Tibial nerve (tissue), 4 donors: ENCODE measurements around the gene SMCO2. TPM values are rescaled to one million over a fixed set of nuclear protein-coding genes. Genes with fewer than 3 reads are reported as not detected.

Source experiments
- DNase-seq, 2 donors: peaks; one replicate each; pipeline ENCODE4 v3.0.0-alpha.2; 2019; ENCODE audit warnings: low spot score in 2 of 2
- H3K27ac ChIP-seq, 4 donors: fragments of 200-600 bp; sonication (generic) in 3 of 4; one replicate each; pipeline ENCODE4 v1.5.1; 2017 to 2019; ENCODE audit warnings: mild to moderate bottlenecking in 1 of 4
- H3K27me3 ChIP-seq, 2 donors: fragments of 200-600 bp; sonication (generic) in 1 of 2; one replicate each; pipeline versions ENCODE4 v1.5.1 to v1.6.0; 2017 to 2019
- H3K36me3 ChIP-seq, 3 donors: fragments of 200-600 bp; sonication (generic); one replicate each; pipeline ENCODE4 v1.5.1; 2018 to 2019
- H3K4me1 ChIP-seq, 4 donors: fragments of 200-600 bp; sonication (generic) in 3 of 4; one replicate each; pipeline ENCODE4 v1.5.1; 2017 to 2019
- H3K4me3 ChIP-seq, 4 donors: fragments of 200-600 bp; sonication (generic) in 3 of 4; one replicate each; pipeline ENCODE4 v1.5.1; 2017 to 2019; ENCODE audit warnings: mild to moderate bottlenecking in 1 of 4, moderate library complexity in 1 of 4
- H3K9me3 ChIP-seq, 4 donors: fragments of 200-600 bp; sonication (generic) in 3 of 4; one replicate each; pipeline ENCODE4 v1.5.1; 2017 to 2019
- CTCF ChIP-seq, 5 experiments: fragments of 200-600 bp in 3 of 5; fragments of 450-650 bp in 2 of 5; sonication (generic) in 3 of 5; IDR thresholded peaks; one replicate each; pipeline ENCODE4 v1.5.1; 2016 to 2019; ENCODE audit warnings: antibody characterized with exemption in 5 of 5, mild to moderate bottlenecking in 3 of 5, moderate library complexity in 2 of 5
- EP300 ChIP-seq, 2 donors: sonication (generic); formaldehyde crosslinking; IDR thresholded peaks; one replicate each; pipeline ENCODE4 v1.6.1; 2017; ENCODE audit warnings: antibody characterized with exemption in 2 of 2, mild to moderate bottlenecking in 1 of 2
- POLR2A ChIP-seq, 2 donors: fragments of 450-650 bp; IDR thresholded peaks; one replicate each; pipeline ENCODE4 v1.6.1; 2017; ENCODE audit warnings: antibody characterized with exemption in 2 of 2, mild to moderate bottlenecking in 2 of 2, moderate library complexity in 2 of 2
- WGBS, 2 donors: methylation state at CpG; one replicate each; pipeline ENCODE4 v1.1.5; 2018; 5-methylcytosine and 5-hydroxymethylcytosine counted together
- total RNA-seq, 4 donors: library from RNA; depleted of rRNA; stranded (reverse); fragments of >200 nt; gene quantifications; one replicate each; pipeline ENCODE4 v1.1.0, GENCODE V29; 2016

SMCO2 gene
- not detected for total RNA-seq

- WGBS, 2 donors = 91 to 98% methylated on average over 3 of the region's 3 CpGs
- Histone ChIP-seq H3K27ac (no peak within 1 kb of the TSS), H3K4me1 (no peaks in the 10 kb centered on the region), H3K4me3 (no peak within 1 kb of the TSS), H3K36me3 (no peaks in the 10 kb centered on the region), H3K27me3 (no peaks in the 10 kb centered on the region), H3K9me3 (peaks cover 0 to 7% (median 0%) of the 10 kb centered on the region in 4 donors)
- DNase-seq = no peak
- TF ChIP-seq POLR2A (IDR thresholded peaks at IDR 0.05) (no peak), EP300 (IDR thresholded peaks at IDR 0.05) (no peak), CTCF (IDR thresholded peaks at IDR 0.05) (no peak)
These were observed at the start of gene SMCO2 for GRCh38 chr12:27446436-27446835. TSS of gene SMCO2 (plus strand) at chr12:27446736. CDS start at chr12:27470632, 23,896 bp downstream.

GRCh38 chr12:27398466-27398865, 48.1 kb upstream of the SMCO2 start:
- DNase-seq = no peak
- WGBS, 2 donors = 92 to 97% methylated on average over 2 of the region's 2 CpGs
- TF ChIP-seq EP300 (IDR thresholded peaks at IDR 0.05) (no peak), POLR2A (IDR thresholded peaks at IDR 0.05) (no peak), CTCF (IDR thresholded peaks at IDR 0.05) (no peak)

GRCh38 chr12:27399074-27399473, 47.5 kb upstream of the SMCO2 start:
- no peaks in the 10 kb centered on the region for H3K27me3 ChIP-seq
- H3K36me3 ChIP-seq = no peaks in the 10 kb centered on the region
- 86 to 93% methylated on average over 2 of the region's 2 CpGs for WGBS, 2 donors
- peaks cover 0 to 3% (median 0%) of the 10 kb centered on the region in 4 donors for H3K9me3 ChIP-seq
- no peak overlapping the region for H3K27ac ChIP-seq
- no peak for DNase-seq
- TF ChIP-seq CTCF (IDR thresholded peaks at IDR 0.05) (no peak), EP300 (IDR thresholded peaks at IDR 0.05) (no peak), POLR2A (IDR thresholded peaks at IDR 0.05) (no peak)
- H3K4me3 ChIP-seq = no peak overlapping the region
- no peaks in the 10 kb centered on the region for H3K4me1 ChIP-seq

More at GRCh38 chr12:27398466-27398865, 48.1 kb upstream of the SMCO2 start:
- no peaks in the 10 kb centered on the region for H3K4me1 ChIP-seq
- no peak overlapping the region for H3K27ac ChIP-seq
- H3K9me3 ChIP-seq = peaks cover 0 to 3% (median 0%) of the 10 kb centered on the region in 4 donors
- H3K4me3 ChIP-seq = no peak overlapping the region
- no peaks in the 10 kb centered on the region for H3K36me3 ChIP-seq
- H3K27me3 ChIP-seq = no peaks in the 10 kb centered on the region

GRCh38 chr12:27400856-27401354, 45.6 kb upstream of the SMCO2 start:
- WGBS, 2 donors = 75 to 78% methylated on average over 5 of the region's 5 CpGs
- Histone ChIP-seq H3K4me1 (no peaks in the 10 kb centered on the region), H3K27ac (no peak overlapping the region), H3K36me3 (peaks cover 0 to 6% (median 0%) of the 10 kb centered on the region in 3 donors), H3K9me3 (peaks cover 0 to 11% (median 1%) of the 10 kb centered on the region in 4 donors), H3K4me3 (no peak overlapping the region), H3K27me3 (no peaks in the 10 kb centered on the region)
- no peak for DNase-seq
- TF ChIP-seq EP300 (IDR thresholded peaks at IDR 0.05) (no peak), POLR2A (IDR thresholded peaks at IDR 0.05) (no peak), CTCF (IDR thresholded peaks at IDR 0.05) (no peak)

- no peaks in the 10 kb centered on the region for H3K4me1 ChIP-seq
- H3K27me3 ChIP-seq = no peaks in the 10 kb centered on the region
- no peaks in the 10 kb centered on the region for H3K9me3 ChIP-seq
- no peak overlapping the region for H3K4me3 ChIP-seq
- TF ChIP-seq POLR2A (IDR thresholded peaks at IDR 0.05) = no peak
- no peak for DNase-seq
- no peak overlapping the region for H3K27ac ChIP-seq
- no peaks in the 10 kb centered on the region for H3K36me3 ChIP-seq
These were observed 34.5 kb upstream of the SMCO2 start for GRCh38 chr12:27412047-27412446.

GRCh38 chr12:27422697-27423096, 23.8 kb upstream of the SMCO2 start:
- H3K9me3 ChIP-seq = no peaks in the 10 kb centered on the region
- 81 to 86% methylated on average over 2 of the region's 2 CpGs for WGBS, 2 donors
- no peaks in the 10 kb centered on the region for H3K27me3 ChIP-seq
- DNase-seq = no peak
- peaks cover 0 to 3% (median 0%) of the 10 kb centered on the region in 4 donors for H3K4me1 ChIP-seq
- no peaks in the 10 kb centered on the region for H3K36me3 ChIP-seq
- H3K4me3 ChIP-seq = no peak overlapping the region
- no peak for TF ChIP-seq EP300 (IDR thresholded peaks at IDR 0.05)
- TF ChIP-seq POLR2A (IDR thresholded peaks at IDR 0.05) = no peak
- TF ChIP-seq CTCF (IDR thresholded peaks at IDR 0.05) = no peak
- no peak overlapping the region for H3K27ac ChIP-seq
